Spleen (tissue), 7 donors: ENCODE data around the gene SYAP1.

Experiments
- POLR2A ChIP-seq, 3 donors: fragments of 450-650 bp; IDR thresholded peaks; one replicate each; pipeline ENCODE4 v1.5.1; 2017; ENCODE audit warnings: antibody characterized with exemption in 3 of 3, mild to moderate bottlenecking in 1 of 3
- TF ChIP-seq, protein P1 (sequence below), 11 experiments: fragments of 200-600 bp in 7 of 11; fragments of 450-650 bp in 4 of 11; sonication (generic) in 4 of 11; IDR thresholded peaks in 8 of 11; conservative IDR thresholded peaks in 3 of 11; 1 replicate in 7 of 11; 2 replicates in 4 of 11; pipeline versions ENCODE4 v1.4.0 to v1.8.0; 2016 to 2021; ENCODE audit warnings: antibody characterized with exemption in 11 of 11, inconsistent platforms in 4 of 11, mild to moderate bottlenecking in 1 of 11
- donor health status: DM: no; HTN: no; CAD: no; lungs with moderate emphysema.
- donor health status: DM: no; HTN: no; CAD: no.
- donor health status: DM: no; HTN: no; CAD: no.

DNA sequence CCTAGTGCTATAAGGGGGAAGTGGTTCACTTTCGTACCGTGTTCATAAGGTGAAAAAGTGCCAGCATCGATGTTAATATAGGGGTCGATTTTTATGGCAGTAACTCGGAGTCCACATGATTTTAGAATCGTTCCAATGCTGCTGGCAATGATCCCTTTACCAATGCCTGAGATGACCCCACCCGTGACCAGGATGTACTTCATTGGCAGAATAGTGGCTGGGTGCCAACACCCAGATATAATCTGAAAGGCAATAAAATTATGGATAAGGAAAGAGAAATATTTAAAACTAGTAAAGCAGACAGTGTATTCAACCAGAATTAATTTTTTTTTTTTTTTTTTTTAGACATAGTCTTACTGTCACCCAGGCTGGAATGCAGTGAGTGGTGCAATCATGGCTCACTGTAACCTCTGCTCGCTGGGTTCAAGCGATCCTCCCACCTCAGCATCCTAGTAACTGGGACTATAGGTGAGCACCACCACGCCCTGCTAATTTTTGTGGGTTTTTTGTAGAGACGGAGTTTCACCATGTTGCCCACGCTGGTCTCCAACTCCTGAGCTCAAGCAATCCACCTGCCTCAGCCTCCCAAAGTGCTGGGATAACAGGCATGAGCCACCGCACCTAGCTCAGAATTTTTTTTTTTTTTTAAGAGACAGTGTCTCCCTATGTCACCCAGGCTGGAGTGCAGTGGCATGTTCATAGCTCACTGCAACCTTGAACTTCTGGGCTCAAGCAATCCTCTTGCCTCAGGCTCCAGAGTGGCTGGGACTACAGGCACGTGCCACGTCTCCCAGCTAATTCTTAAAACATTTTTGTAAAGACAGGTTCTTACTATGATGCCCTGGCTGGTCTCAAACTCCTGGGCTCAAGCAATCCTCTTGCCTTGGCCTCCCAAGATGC, 16.5 kb upstream of the SYAP1 start:
- TF ChIP-seq, protein P1, sequence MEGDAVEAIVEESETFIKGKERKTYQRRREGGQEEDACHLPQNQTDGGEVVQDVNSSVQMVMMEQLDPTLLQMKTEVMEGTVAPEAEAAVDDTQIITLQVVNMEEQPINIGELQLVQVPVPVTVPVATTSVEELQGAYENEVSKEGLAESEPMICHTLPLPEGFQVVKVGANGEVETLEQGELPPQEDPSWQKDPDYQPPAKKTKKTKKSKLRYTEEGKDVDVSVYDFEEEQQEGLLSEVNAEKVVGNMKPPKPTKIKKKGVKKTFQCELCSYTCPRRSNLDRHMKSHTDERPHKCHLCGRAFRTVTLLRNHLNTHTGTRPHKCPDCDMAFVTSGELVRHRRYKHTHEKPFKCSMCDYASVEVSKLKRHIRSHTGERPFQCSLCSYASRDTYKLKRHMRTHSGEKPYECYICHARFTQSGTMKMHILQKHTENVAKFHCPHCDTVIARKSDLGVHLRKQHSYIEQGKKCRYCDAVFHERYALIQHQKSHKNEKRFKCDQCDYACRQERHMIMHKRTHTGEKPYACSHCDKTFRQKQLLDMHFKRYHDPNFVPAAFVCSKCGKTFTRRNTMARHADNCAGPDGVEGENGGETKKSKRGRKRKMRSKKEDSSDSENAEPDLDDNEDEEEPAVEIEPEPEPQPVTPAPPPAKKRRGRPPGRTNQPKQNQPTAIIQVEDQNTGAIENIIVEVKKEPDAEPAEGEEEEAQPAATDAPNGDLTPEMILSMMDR (IDR thresholded peaks at IDR 0.05 in 8 of 11, conservative IDR thresholded peaks at IDR 0.05 in 3 of 11): no peak
- TF ChIP-seq POLR2A (IDR thresholded peaks at IDR 0.05): no peak
